ENCODE results near the gene UNC93A.
"Not testable (repeated sequence)": the region's sequence is repeated elsewhere in the genome, so short reads cannot be mapped to it uniquely, and the experiment has no call there.

The UNC93A gene

GRCh38 chr6:167338541-167339117, 47.5 kb downstream of the UNC93A start:
- DNase-seq (ENCODE audit: low spot score) (no peak), FAIRE-seq (no peak)

GRCh38 chr6:167341038-167341583, 50.0 kb downstream of the UNC93A start:
- FAIRE-seq = no peak
- no peak for DNase-seq (ENCODE audit: low spot score)

- DNase-seq (ENCODE audit: low spot score) (peak; percentile 17), FAIRE-seq (no peak)
These were observed 50.8 kb downstream of the UNC93A start for GRCh38 chr6:167341665-167342655.

GRCh38 chr6:167342879-167343610, 51.9 kb downstream of the UNC93A start:
- FAIRE-seq = no peak

GRCh38 chr6:167345348-167345747, 54.2 kb downstream of the UNC93A start:
- DNase-seq (ENCODE audit: low spot score) (no peak), FAIRE-seq (no peak)

More at GRCh38 chr6:167342879-167343610, 51.9 kb downstream of the UNC93A start:
- no peak for DNase-seq (ENCODE audit: low spot score)

- no peak for DNase-seq (ENCODE audit: low spot score)
- no peak for FAIRE-seq
These were observed 54.8 kb downstream of the UNC93A start for GRCh38 chr6:167345960-167346359.

GRCh38 chr6:167347226-167347625, 56.1 kb downstream of the UNC93A start:
- FAIRE-seq (no peak), DNase-seq (ENCODE audit: low spot score) (no peak)

- FAIRE-seq = no peak
- no peak for DNase-seq (ENCODE audit: low spot score)
These were observed 58.6 kb downstream of the UNC93A start for GRCh38 chr6:167349631-167350274.

- FAIRE-seq (no peak), DNase-seq (ENCODE audit: low spot score) (no peak)
These were observed 59.2 kb downstream of the UNC93A start for GRCh38 chr6:167350275-167350696.

GRCh38 chr6:167350731-167351655, 59.9 kb downstream of the UNC93A start:
- FAIRE-seq = no peak

GRCh38 chr6:167351656-167352345, 60.7 kb downstream of the UNC93A start:
- FAIRE-seq (no peak), DNase-seq (ENCODE audit: low spot score) (no peak)

More at GRCh38 chr6:167350731-167351655, 59.9 kb downstream of the UNC93A start:
- peak; percentile 78 for DNase-seq (ENCODE audit: low spot score)

- no peak for FAIRE-seq
- no peak for DNase-seq (ENCODE audit: low spot score)
These were observed 65.8 kb downstream of the UNC93A start for GRCh38 chr6:167356874-167357273.

GRCh38 chr6:167358394-167358793, 67.3 kb downstream of the UNC93A start:
- not testable (repeated sequence) for DNase-seq (ENCODE audit: low spot score)
- FAIRE-seq = peak; percentile 35

- not testable (repeated sequence) for FAIRE-seq
These were observed 70.1 kb downstream of the UNC93A start for GRCh38 chr6:167361170-167361569.

More at GRCh38 chr6:167361170-167361569, 70.1 kb downstream of the UNC93A start:
- DNase-seq (ENCODE audit: low spot score) = not testable (repeated sequence)
